ENCODE data around the gene STAT1.

DNA sequence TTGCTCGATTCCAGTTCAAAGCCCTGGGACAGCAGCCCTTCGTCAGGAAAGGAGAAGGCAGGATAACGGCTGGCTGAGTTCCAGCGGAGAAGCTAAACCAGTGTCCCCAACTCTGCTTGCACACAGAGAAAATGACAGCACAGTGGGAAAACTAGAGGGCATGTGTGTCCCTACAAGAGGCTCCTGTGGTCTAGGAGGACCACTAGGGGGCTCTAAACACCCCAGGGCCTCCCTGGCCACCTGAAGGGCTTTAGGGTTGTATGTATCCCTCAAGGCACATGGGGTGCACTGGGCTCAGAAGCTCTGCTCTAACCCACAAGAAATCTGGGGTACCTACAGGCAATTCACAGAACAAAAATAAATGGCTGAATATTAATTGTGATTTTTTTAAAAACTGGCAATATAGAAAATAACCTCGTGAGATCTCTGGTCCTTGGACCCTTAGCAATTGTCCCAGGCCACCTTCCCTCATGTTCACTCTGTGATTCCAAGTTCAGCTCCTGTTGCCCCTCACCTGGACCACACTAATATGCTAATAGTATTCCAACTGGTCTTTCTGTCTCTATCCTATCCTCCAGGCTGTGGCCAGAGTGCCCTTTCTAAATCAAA is 17.5 kb downstream of the STAT1 start:
- TF ChIP-seq ZFP3 (CRISPR knock-in tag; IDR thresholded peaks at IDR 0.05) (no peak), RARB (CRISPR knock-in tag; IDR thresholded peaks at IDR 0.05) (no peak), BACH2 (CRISPR knock-in tag; IDR thresholded peaks at IDR 0.05; ENCODE audit: borderline replicate concordance) (no peak), ISL1 (CRISPR knock-in tag; IDR thresholded peaks at IDR 0.05) (no peak)
- TF ChIP-seq, protein P1, sequence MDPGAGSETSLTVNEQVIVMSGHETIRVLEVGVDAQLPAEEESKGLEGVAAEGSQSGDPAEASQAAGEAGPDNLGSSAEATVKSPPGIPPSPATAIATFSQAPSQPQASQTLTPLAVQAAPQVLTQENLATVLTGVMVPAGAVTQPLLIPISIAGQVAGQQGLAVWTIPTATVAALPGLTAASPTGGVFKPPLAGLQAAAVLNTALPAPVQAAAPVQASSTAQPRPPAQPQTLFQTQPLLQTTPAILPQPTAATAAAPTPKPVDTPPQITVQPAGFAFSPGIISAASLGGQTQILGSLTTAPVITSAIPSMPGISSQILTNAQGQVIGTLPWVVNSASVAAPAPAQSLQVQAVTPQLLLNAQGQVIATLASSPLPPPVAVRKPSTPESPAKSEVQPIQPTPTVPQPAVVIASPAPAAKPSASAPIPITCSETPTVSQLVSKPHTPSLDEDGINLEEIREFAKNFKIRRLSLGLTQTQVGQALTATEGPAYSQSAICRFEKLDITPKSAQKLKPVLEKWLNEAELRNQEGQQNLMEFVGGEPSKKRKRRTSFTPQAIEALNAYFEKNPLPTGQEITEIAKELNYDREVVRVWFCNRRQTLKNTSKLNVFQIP (CRISPR knock-in tag; IDR thresholded peaks at IDR 0.05; ENCODE audit: borderline replicate concordance, low read depth), result no peak
